Muscle layer of duodenum (tissue), 2 donors: Measurements from ENCODE around the gene LPP.

Experiments
- H3K27ac ChIP-seq: one replicate; pipeline ENCODE4 v1.7.0; 2013; ENCODE audit warnings: mild to moderate bottlenecking, low read length
- H3K27me3 ChIP-seq: one replicate; pipeline ENCODE4 v1.7.0; 2013; ENCODE audit warnings: low read depth, mild to moderate bottlenecking, control low read depth, low read length
- H3K36me3 ChIP-seq, 2 donors: one replicate each; pipeline ENCODE4 v1.7.0; 2013; ENCODE audit warnings: low read length in 2 of 2, control low read depth in 1 of 2, mild to moderate bottlenecking in 1 of 2; ENCODE audit not compliant: insufficient read depth in 2 of 2, control insufficient read depth in 1 of 2
- H3K4me1 ChIP-seq, 2 donors: one replicate each; pipeline ENCODE4 v1.7.0; 2013; ENCODE audit warnings: low read length in 2 of 2, mild to moderate bottlenecking in 2 of 2, control low read depth in 1 of 2, moderate library complexity in 1 of 2; ENCODE audit not compliant: insufficient read depth in 2 of 2, control insufficient read depth in 1 of 2
- H3K4me3 ChIP-seq, 2 donors: one replicate each; pipeline ENCODE4 v1.7.0; 2013; ENCODE audit warnings: low read length in 2 of 2, low read depth in 1 of 2, mild to moderate bottlenecking in 1 of 2
- H3K9me3 ChIP-seq, 2 donors: one replicate each; pipeline ENCODE4 v1.7.0; 2013; ENCODE audit warnings: low read length in 2 of 2, control low read depth in 1 of 2, mild to moderate bottlenecking in 1 of 2; ENCODE audit not compliant: control insufficient read depth in 1 of 2
- donor health status: healthy.

Gene LPP

DNA sequence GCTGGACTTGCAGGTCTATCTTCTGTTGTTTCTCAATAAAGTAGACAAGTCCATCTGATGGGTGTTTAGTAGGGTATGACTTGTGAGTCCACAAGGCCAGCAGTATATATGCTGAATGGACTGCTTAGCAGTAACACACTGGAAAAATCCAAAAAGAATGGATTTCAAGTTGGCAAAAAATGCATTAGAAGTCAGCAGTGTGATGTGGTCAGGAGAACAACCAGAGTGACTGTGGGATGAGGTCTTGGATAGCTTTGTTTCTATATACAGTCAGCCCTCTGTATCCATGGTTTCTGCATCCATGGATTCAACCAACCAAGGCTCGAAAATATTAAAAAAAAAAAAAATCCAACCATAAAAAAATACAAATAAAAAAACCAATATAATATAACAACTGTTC is 55.8 kb downstream of the LPP start:
- Histone ChIP-seq H3K27ac (peak overlapping the region; percentile 77), H3K9me3 (no peaks in the 10 kb centered on the region), H3K4me1 (peaks cover 0 to 18% of the 10 kb centered on the region in 2 donors), H3K36me3 (peaks cover 4 to 5% of the 10 kb centered on the region in 2 donors), H3K4me3 (no peak overlapping the region), H3K27me3 (no peaks in the 10 kb centered on the region)

DNA sequence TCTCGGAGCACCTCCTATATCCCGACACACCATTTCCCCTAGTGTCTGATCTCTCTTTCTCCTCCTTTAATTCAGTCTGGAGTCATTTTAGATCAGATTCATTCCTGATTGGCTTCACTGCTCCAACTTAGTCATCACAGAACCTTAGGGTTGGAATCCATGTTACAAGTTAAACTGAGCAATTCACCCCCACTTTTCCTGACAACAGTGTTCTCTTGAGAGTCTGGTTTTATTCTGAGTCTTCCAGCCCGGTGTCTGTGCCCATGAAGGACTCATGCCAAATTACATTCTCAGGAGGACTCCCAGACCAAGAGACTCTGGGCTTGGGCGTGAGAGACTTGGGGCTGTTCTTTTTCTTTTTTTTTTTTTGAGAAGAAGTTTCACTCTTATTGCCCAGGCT is 57.5 kb downstream of the LPP start:
- Histone ChIP-seq H3K4me3 (peak overlapping the region in 1 of 2 donors; percentile 34), H3K9me3 (no peaks in the 10 kb centered on the region), H3K4me1 (peaks cover 0 to 8% of the 10 kb centered on the region in 2 donors), H3K27me3 (no peaks in the 10 kb centered on the region), H3K27ac (peak overlapping the region; percentile 83), H3K36me3 (peaks cover 4 to 11% of the 10 kb centered on the region in 2 donors)

DNA sequence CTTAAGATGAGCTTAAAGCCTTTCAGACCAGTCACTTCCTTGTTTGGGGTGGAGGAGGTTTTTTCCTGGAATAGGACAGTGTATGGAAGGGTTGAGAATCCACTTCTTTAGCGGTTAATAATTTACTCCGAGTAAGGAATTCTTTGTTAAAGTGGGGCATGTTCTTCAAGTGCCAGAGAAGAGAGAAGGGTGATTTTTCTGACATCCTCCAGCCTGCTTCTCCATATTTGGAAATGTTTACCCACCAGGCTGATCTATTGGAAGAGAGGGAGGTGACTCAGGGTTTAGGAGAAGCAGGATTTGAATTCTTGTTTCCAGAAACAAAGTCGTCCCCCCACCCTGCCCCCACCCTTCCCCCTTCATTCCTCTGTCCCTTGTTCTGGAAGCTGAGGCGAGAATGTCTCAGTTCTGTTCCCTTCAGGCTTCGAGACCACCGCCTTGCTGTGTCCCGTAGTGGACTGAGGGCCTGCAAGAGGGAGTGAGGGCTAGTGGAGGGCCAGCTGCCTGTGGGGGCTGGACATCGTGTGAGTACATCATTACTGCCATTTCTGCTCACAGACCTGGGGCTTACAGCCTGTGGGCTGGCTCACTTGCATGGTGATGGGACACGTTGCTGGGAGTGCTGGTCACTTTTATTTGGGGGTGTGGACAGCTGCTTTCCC is 58.5 kb downstream of the LPP start:
- H3K4me1 ChIP-seq = peaks cover 0 to 3% of the 10 kb centered on the region in 2 donors
- peak overlapping the region; percentile 61 to 72 for H3K4me3 ChIP-seq
- no peaks in the 10 kb centered on the region for H3K9me3 ChIP-seq
- no peaks in the 10 kb centered on the region for H3K27me3 ChIP-seq
- H3K27ac ChIP-seq = peak overlapping the region; percentile 96
- peaks cover 4 to 11% of the 10 kb centered on the region in 2 donors for H3K36me3 ChIP-seq

DNA sequence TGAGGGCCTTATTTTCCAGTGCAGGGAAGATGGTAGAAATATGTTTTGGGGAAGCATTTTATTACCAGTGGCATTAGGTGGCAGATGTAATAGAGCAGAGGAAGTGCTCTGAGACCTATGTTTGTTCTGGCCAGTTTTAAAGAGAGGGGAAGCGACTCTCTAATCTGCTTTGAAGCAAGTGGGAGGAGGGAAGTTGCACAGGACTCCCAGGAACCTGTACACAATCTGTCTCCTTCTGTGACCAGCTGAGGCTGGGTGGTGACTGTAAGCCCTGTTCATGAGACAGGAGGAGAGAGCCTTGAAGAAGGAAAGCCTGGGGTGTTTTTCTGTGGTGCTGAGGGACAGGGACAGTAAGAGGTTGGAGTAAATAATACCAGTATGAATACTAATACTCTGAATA is 60.5 kb downstream of the LPP start:
- no peaks in the 10 kb centered on the region for H3K9me3 ChIP-seq
- H3K4me1 ChIP-seq = peaks cover 0 to 6% of the 10 kb centered on the region in 2 donors
- no peaks in the 10 kb centered on the region for H3K27me3 ChIP-seq
- H3K27ac ChIP-seq = peak overlapping the region; percentile 96
- peak overlapping the region; percentile 61 to 72 for H3K4me3 ChIP-seq
- H3K36me3 ChIP-seq = peaks cover 7 to 11% of the 10 kb centered on the region in 2 donors

DNA sequence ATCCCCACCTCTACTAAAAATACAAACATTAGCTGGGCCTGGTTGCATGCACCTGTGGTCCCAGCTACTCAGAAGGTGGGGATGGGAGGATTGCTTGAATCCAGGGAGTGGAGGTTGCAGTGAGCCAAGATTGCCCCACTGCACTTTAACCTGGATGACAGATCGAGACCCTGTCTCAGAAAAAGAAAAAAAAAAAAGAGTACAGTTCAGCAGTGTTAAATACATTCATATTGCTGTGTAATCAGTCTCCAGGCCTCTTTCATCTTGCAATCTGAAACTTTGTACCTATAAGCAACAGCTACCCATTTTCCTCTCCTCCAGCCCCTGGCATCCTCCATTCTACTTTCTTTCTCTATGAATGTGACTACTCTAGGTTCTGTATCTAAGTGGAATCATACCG is 61.2 kb downstream of the LPP start:
- Histone ChIP-seq H3K27ac (peak overlapping the region; percentile 96), H3K9me3 (no peaks in the 10 kb centered on the region), H3K36me3 (peaks cover 7 to 12% of the 10 kb centered on the region in 2 donors), H3K4me1 (peaks cover 0 to 6% of the 10 kb centered on the region in 2 donors), H3K27me3 (no peaks in the 10 kb centered on the region), H3K4me3 (peak overlapping the region; percentile 61 to 72)

DNA sequence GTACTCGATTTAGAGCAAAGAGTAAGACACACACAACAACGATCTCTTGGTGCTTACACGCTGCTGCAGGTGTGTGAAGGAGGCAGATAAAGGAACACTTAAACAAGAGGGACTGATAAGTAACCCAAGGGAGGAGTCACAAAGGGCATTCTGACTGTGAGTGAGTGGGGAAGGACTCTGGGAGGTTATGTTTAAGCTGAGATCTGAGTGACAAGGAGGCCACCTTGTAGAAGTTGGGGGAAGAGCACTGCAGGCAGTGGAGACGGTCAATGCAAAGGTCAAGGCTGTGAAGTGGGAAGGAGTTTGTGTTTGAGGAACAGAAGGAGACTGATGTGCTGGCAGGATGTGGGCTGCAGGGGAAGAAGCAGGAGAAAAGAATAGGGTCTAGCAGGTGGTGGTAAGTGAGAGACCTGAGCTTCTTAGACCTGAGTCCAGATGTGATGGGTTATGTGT is 63.1 kb downstream of the LPP start:
- H3K4me1 ChIP-seq = peaks cover 0 to 15% of the 10 kb centered on the region in 2 donors
- H3K9me3 ChIP-seq = no peaks in the 10 kb centered on the region
- peaks cover 3 to 15% of the 10 kb centered on the region in 2 donors for H3K36me3 ChIP-seq
- H3K27me3 ChIP-seq = no peaks in the 10 kb centered on the region
- H3K27ac ChIP-seq = peak overlapping the region; percentile 96
- H3K4me3 ChIP-seq = peak overlapping the region; percentile 38 to 61

DNA sequence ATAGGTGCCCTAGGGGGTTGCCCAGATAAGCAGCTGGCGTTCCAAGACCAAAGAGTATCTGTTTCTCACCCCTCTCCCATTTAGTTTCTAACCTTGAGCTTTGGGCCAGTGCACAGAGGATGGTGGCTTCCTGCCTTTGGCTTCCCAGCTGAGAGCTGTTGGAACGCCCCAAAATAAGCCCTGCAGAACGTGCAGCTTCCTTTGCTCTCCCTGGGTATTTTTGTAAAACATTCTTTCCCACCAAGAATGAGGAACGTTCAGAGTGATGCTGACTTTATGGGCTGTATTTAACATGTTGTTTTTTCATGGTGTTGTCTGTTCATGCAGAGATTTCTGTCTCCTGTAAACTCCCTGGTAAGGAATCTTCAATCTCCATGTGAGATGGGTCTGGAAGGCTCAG is 63.8 kb downstream of the LPP start:
- Histone ChIP-seq H3K4me3 (peak overlapping the region; percentile 38 to 61), H3K9me3 (no peaks in the 10 kb centered on the region), H3K36me3 (peaks cover 3 to 15% of the 10 kb centered on the region in 2 donors), H3K27me3 (no peaks in the 10 kb centered on the region), H3K4me1 (peaks cover 4 to 15% of the 10 kb centered on the region in 2 donors), H3K27ac (peak overlapping the region; percentile 96)

DNA sequence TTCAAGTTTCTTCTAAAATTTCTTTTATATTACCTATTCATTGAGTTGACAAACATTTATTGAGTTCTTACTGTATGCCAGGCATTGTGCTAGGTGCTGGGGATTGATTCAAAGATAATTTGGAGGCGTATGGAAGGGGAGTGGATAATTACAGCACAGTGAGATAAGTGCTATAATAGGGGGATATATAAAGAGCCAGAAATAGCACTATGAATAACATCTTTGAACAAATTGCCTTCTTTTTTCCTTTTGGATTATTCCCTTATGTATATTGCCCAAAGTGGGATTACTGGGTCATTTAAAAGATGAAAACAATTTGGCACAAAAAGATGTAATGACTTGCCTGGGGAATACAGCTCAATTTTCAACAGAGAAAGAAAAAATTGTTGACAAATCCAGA is 64.6 kb downstream of the LPP start:
- H3K4me3 ChIP-seq = peak overlapping the region; percentile 38 to 61
- H3K4me1 ChIP-seq = peaks cover 4 to 22% of the 10 kb centered on the region in 2 donors
- peak overlapping the region; percentile 96 for H3K27ac ChIP-seq

DNA sequence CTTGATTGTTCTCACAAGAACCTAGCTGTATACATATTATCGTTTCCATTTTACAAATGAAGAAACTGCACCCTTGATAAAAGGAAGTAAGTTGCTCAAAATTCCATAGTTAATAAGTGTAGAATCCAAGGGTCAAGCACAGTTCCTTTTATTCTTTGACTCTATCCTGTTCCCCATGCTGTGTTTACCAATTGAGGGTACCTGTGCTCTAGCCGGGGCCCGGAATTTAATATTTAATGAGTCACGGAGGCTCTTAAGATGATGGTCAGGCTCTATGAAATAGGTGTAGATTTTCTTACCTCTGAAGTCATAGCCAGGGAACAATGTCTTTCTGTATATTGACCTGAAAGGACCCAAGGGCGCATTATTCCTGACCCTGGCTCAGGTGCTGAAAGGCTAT is 65.2 kb downstream of the LPP start:
- peaks cover 3 to 15% of the 10 kb centered on the region in 2 donors for H3K36me3 ChIP-seq
- H3K27ac ChIP-seq = peak overlapping the region; percentile 96
- peak overlapping the region in 1 of 2 donors; percentile 19 for H3K4me3 ChIP-seq
- no peaks in the 10 kb centered on the region for H3K27me3 ChIP-seq
- no peaks in the 10 kb centered on the region for H3K9me3 ChIP-seq
- peaks cover 4 to 22% of the 10 kb centered on the region in 2 donors for H3K4me1 ChIP-seq

More for the DNA sequence above, 64.6 kb downstream of the LPP start:
- Histone ChIP-seq H3K27me3 (no peaks in the 10 kb centered on the region), H3K36me3 (peaks cover 3 to 15% of the 10 kb centered on the region in 2 donors), H3K9me3 (no peaks in the 10 kb centered on the region)

DNA sequence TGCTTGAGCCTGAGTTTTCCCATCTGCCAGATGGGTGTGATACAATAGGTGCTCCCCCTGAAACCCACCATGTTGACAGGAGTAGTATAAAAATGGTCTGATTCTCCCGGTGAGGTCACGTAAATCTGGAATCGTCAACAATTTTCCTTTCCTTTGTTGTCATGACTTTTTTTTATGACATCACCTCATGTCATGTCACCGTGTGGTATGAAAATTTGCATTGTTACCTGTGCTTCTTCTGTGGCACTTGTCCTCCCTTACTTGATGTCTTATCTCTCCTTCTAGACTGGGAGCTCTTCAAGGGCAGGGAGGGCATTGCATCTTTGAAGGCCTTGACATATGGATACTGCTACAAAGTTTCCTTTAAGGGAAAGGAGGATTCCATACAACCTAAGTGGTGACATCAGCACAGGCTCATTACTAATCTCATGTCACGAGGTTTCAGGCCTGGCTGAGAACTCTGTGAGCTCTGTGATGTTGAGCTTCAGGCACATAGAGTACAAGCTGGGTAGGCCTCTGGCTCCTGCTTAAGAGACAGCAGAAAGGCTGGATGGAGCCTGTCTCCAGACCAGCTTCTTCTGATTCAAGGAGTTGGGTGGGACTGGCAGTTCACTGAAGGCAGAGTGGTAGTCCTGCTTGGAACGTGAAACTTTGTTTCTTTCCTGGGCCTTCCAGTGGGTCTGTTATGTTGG is 66.3 kb downstream of the LPP start:
- Histone ChIP-seq H3K9me3 (no peaks in the 10 kb centered on the region), H3K4me3 (peak overlapping the region in 1 of 2 donors; percentile 19), H3K36me3 (peaks cover 3 to 8% of the 10 kb centered on the region in 2 donors), H3K27ac (peak overlapping the region; percentile 96), H3K4me1 (peaks cover 4 to 22% of the 10 kb centered on the region in 2 donors), H3K27me3 (no peaks in the 10 kb centered on the region)

DNA sequence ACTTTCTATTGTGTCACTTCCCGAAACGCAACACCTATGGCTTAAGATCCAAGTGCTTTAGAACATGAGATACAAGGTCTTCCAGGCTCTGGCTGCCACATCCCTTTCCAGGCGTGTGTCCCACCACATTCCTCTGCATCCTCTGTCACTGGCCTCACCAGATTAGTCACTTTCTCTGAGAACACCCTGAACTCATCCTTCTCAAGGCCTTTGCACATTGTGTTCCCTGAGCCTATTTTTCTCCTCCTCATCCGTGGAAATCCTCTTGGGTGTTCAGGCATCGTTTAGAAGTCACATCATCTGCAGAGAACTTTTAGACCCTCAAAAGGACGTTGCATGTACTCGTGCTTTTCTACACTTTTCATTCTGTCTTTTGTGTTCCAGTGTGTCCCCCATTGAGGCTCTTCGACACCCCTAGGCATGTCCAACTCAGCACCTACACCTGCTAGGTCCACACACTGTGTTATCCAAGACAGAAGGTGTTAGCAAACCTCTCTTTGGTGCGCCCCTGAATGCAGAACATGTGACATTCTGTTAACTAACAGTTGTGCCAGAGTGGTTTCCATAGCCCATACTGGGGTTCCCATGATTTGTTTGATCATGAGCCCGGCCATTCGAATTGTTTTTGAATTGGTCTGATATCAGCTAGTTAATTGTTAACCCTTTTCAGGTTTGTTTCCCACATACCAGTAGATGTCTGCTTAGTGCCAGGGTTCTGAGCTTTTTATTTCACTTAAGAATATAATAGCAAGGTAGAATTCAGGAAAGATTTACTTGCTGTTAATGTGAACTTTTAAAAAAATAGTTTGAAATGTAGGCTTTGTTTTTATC is 67.2 kb downstream of the LPP start:
- Histone ChIP-seq H3K36me3 (peaks cover 3% of the 10 kb centered on the region in 2 donors), H3K4me1 (peaks cover 7 to 22% of the 10 kb centered on the region in 2 donors), H3K27ac (peak overlapping the region; percentile 96), H3K27me3 (no peaks in the 10 kb centered on the region), H3K4me3 (peak overlapping the region; percentile 18 to 19), H3K9me3 (no peaks in the 10 kb centered on the region)
